Astrocyte (in vitro differentiated cells and primary cell): ENCODE results near the gene TNFRSF1B. TPM values are rescaled to one million over a fixed set of nuclear protein-coding genes. Genes with fewer than 3 reads are reported as not detected.

Experiments
- DNase-seq: peaks from one replicate; pipeline ENCODE4 v3.0.0-alpha.2; 2010; ENCODE audit warnings: low read depth
- FAIRE-seq: peaks from 2 replicates; lab custom pipeline; 2011; peaks lifted over from hg19 to GRCh38; lab: Jason Lieb, UNC
- H2AFZ ChIP-seq: 2 replicates; pipeline ENCODE4 v1.6.0; 2012; ENCODE audit warnings: low read depth, low read length, inconsistent platforms
- H3K27ac ChIP-seq: 2 replicates; pipeline ENCODE4 v1.5.1; 2011; ENCODE audit warnings: low read depth, low read length, inconsistent platforms
- H3K27me3 ChIP-seq: 2 replicates; pipeline ENCODE4 v1.6.0; 2011; ENCODE audit warnings: low read length, inconsistent platforms; ENCODE audit not compliant: insufficient read depth
- H3K36me3 ChIP-seq: 2 replicates; pipeline ENCODE4 v1.5.1; 2011; ENCODE audit warnings: low read length, inconsistent platforms; ENCODE audit not compliant: insufficient read depth
- H3K4me1 ChIP-seq: 2 replicates; pipeline ENCODE4 v1.5.1; 2011; ENCODE audit warnings: low read length, inconsistent platforms; ENCODE audit not compliant: insufficient read depth
- H3K4me2 ChIP-seq: 2 replicates; pipeline ENCODE4 v1.6.0; 2012; ENCODE audit warnings: low read length, inconsistent platforms
- H3K4me3 ChIP-seq: 2 replicates; pipeline ENCODE4 v1.5.1; 2011; ENCODE audit warnings: low read depth, mild to moderate bottlenecking, low read length, inconsistent platforms; ENCODE audit not compliant: insufficient read depth
- H3K79me2 ChIP-seq: 2 replicates; pipeline ENCODE4 v1.6.0; 2012; ENCODE audit warnings: mild to moderate bottlenecking, low read length, inconsistent platforms; ENCODE audit not compliant: insufficient read depth
- H3K9ac ChIP-seq: 2 replicates; pipeline ENCODE4 v1.6.0; 2012; ENCODE audit warnings: mild to moderate bottlenecking, low read length, inconsistent platforms
- H3K9me3 ChIP-seq: 2 replicates; pipeline ENCODE4 v1.5.1; 2012; ENCODE audit warnings: low read depth, mild to moderate bottlenecking, low read length, inconsistent platforms; ENCODE audit not compliant: insufficient read depth
- H4K20me1 ChIP-seq: 2 replicates; pipeline ENCODE4 v1.6.0; 2012; ENCODE audit warnings: low read length, inconsistent platforms; ENCODE audit not compliant: insufficient read depth
- H3K27ac Mint-ChIP-seq: one replicate; pipeline ENCODE4 v1.8.0; 2021; ENCODE audit warnings: mild to moderate bottlenecking, mixed read lengths; ENCODE audit not compliant: unreplicated experiment
- H3K27me3 Mint-ChIP-seq: one replicate; pipeline ENCODE4 v1.8.0; 2021; ENCODE audit warnings: low read depth, mixed read lengths; ENCODE audit not compliant: unreplicated experiment
- H3K36me3 Mint-ChIP-seq: one replicate; pipeline ENCODE4 v1.8.0; 2021; ENCODE audit warnings: low read depth, mixed read lengths; ENCODE audit not compliant: unreplicated experiment
- H3K4me1 Mint-ChIP-seq: one replicate; pipeline ENCODE4 v1.8.0; 2021; ENCODE audit warnings: low read depth, mixed read lengths; ENCODE audit not compliant: unreplicated experiment
- H3K4me3 Mint-ChIP-seq: one replicate; pipeline ENCODE4 v1.8.0; 2021; ENCODE audit warnings: mild to moderate bottlenecking, moderate library complexity, mixed read lengths; ENCODE audit not compliant: unreplicated experiment
- H3K9me3 Mint-ChIP-seq: one replicate; pipeline ENCODE4 v1.8.0; 2021; ENCODE audit warnings: mild to moderate bottlenecking, mixed read lengths; ENCODE audit not compliant: unreplicated experiment
- EZH2 ChIP-seq: IDR thresholded peaks from 2 replicates; pipeline ENCODE4 v1.6.1; 2012; ENCODE audit warnings: mild to moderate bottlenecking, low read length, inconsistent platforms; ENCODE audit not compliant: insufficient read depth
- total RNA-seq: library from RNA; stranded (reverse); gene quantifications from 2 replicates; pipeline ENCODE4 v1.2.1, GENCODE V29; 2021
- TF ChIP-seq, protein P1 (sequence below): IDR thresholded peaks from 2 replicates; pipeline ENCODE4 v1.5.1; 2011; ENCODE audit warnings: low read depth, mild to moderate bottlenecking, inconsistent platforms, low read length, moderate library complexity; ENCODE audit not compliant: insufficient read depth

The TNFRSF1B gene
- total RNA-seq, 1 donor from 2014 or later = 0.09 TPM

DNA sequence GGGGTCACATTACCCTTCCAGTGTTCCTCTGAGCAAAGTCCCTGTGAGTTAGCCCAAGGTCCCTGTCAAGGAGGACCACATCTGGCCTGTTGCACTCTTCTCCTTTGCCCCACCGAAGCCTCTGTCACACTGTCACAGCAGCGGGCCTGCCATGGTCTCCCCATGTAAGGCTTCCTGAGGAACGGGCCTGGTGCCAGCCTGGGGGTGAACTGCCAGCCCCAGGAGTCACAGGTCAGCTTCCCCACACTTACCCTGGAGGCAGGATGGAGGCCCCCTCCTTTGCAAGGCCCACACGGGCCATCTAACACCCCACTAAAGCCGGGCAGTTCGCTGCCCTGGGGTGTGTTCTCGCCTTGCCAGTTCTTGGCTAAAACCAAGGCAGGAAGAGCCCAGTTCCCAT is 14.1 kb downstream of the TNFRSF1B start:
- Mint-ChIP-seq H3K36me3 (no peaks in the 10 kb centered on the region), H3K27me3 (peaks cover 23% of the 10 kb centered on the region), H3K4me3 (no peak overlapping the region), H3K4me1 (peaks cover 22% of the 10 kb centered on the region), H3K27ac (no peak overlapping the region), H3K9me3 (peaks cover 2% of the 10 kb centered on the region)
- no peak overlapping the region for H3K4me3 ChIP-seq
- H3K27me3 ChIP-seq = no peaks in the 10 kb centered on the region
- no peaks in the 10 kb centered on the region for H3K79me2 ChIP-seq
- no peaks in the 10 kb centered on the region for H3K9me3 ChIP-seq
- H3K36me3 ChIP-seq = no peaks in the 10 kb centered on the region
- H3K27ac ChIP-seq = no peak overlapping the region
- no peak overlapping the region for H2AFZ ChIP-seq
- H3K9ac ChIP-seq = no peak overlapping the region
- FAIRE-seq (no peak), DNase-seq (no peak)
- H3K4me1 ChIP-seq = peaks cover 32% of the 10 kb centered on the region
- no peak overlapping the region for H3K4me2 ChIP-seq
- no peaks in the 10 kb centered on the region for H4K20me1 ChIP-seq
- TF ChIP-seq, protein P1, sequence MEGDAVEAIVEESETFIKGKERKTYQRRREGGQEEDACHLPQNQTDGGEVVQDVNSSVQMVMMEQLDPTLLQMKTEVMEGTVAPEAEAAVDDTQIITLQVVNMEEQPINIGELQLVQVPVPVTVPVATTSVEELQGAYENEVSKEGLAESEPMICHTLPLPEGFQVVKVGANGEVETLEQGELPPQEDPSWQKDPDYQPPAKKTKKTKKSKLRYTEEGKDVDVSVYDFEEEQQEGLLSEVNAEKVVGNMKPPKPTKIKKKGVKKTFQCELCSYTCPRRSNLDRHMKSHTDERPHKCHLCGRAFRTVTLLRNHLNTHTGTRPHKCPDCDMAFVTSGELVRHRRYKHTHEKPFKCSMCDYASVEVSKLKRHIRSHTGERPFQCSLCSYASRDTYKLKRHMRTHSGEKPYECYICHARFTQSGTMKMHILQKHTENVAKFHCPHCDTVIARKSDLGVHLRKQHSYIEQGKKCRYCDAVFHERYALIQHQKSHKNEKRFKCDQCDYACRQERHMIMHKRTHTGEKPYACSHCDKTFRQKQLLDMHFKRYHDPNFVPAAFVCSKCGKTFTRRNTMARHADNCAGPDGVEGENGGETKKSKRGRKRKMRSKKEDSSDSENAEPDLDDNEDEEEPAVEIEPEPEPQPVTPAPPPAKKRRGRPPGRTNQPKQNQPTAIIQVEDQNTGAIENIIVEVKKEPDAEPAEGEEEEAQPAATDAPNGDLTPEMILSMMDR = no peak
- no peak for TF ChIP-seq EZH2

DNA sequence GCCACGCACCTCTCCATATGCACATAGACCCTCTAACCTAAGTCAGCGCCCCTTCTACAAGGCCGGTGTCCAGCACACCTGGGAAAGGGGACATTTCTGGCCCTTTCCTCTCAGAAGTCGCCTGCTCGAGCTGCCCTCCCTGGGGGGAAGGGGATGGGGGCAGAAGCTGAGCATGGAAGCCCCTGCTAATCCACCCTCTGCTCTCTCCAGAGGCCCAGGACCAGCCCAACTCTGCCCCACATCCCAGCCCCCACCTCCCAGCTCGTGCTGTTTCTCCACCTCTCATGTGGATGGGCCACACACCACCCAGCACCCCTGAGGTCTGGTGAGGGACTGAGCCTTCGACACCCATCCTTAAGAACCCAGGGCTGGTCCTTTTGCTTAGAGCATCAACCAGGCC is 14.8 kb downstream of the TNFRSF1B start:
- Histone ChIP-seq H3K36me3 (no peaks in the 10 kb centered on the region), H3K4me3 (no peak overlapping the region), H3K9ac (no peak overlapping the region), H3K9me3 (no peaks in the 10 kb centered on the region), H3K27ac (no peak overlapping the region), H3K4me2 (no peak overlapping the region), H4K20me1 (no peaks in the 10 kb centered on the region), H2AFZ (no peak overlapping the region), H3K27me3 (peaks cover 2% of the 10 kb centered on the region), H3K79me2 (no peaks in the 10 kb centered on the region), H3K4me1 (peaks cover 32% of the 10 kb centered on the region)
- no peak for TF ChIP-seq EZH2
- TF ChIP-seq, protein P1 = no peak
- Mint-ChIP-seq H3K4me1 (peaks cover 22% of the 10 kb centered on the region), H3K4me3 (no peak overlapping the region), H3K27ac (no peak overlapping the region), H3K27me3 (peaks cover 25% of the 10 kb centered on the region), H3K9me3 (peaks cover 2% of the 10 kb centered on the region), H3K36me3 (no peaks in the 10 kb centered on the region)
- no peak for DNase-seq
- no peak for FAIRE-seq

DNA sequence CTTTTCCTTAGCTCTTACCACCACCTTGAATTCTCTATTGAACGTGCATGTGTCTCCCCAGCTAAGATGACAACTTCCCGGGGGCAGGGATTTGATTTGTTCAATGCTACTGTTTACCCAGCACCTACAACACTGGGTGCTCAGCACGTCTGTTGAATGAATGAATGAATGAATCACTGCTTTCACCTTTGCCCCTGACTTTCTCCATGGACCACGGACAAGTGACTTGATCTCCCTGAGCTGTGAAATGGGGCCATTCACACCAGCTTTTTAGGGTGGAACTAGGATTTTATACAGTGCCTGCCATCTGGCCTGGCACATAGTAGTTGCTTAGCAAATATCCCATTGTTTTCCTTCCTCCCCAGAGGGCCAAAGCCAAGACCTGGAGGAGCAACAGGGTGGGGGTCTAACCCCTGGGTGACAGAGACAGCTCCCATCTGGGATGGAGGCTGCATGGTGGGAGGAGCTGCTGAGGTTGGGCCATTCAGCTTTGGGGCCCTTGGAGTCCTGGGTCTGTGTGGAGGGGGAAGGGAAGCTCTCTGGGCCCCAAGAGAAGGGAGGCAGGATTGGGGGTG is 15.7 kb downstream of the TNFRSF1B start:
- Mint-ChIP-seq H3K4me3 (no peak overlapping the region), H3K27ac (no peak overlapping the region), H3K4me1 (peaks cover 22% of the 10 kb centered on the region), H3K27me3 (peaks cover 29% of the 10 kb centered on the region), H3K36me3 (no peaks in the 10 kb centered on the region), H3K9me3 (peaks cover 2% of the 10 kb centered on the region)
- Histone ChIP-seq H3K79me2 (no peaks in the 10 kb centered on the region), H3K4me3 (no peak overlapping the region), H3K9me3 (no peaks in the 10 kb centered on the region), H2AFZ (no peak overlapping the region), H3K9ac (no peak overlapping the region), H3K4me1 (peaks cover 32% of the 10 kb centered on the region), H4K20me1 (no peaks in the 10 kb centered on the region), H3K4me2 (no peak overlapping the region), H3K27ac (no peak overlapping the region), H3K36me3 (no peaks in the 10 kb centered on the region), H3K27me3 (peaks cover 4% of the 10 kb centered on the region)
- FAIRE-seq (no peak), DNase-seq (no peak)
- TF ChIP-seq EZH2 = no peak
- TF ChIP-seq, protein P1 = no peak
